ENCODE data around the gene VIPAS39. TPM values are rescaled to one million over a fixed set of nuclear protein-coding genes. Genes with fewer than 3 reads are reported as not detected.

VIPAS39 gene
- total RNA-seq, 4 donors from 2014 or later, result 17.1 to 24.9 (median 19.7) TPM

DNA sequence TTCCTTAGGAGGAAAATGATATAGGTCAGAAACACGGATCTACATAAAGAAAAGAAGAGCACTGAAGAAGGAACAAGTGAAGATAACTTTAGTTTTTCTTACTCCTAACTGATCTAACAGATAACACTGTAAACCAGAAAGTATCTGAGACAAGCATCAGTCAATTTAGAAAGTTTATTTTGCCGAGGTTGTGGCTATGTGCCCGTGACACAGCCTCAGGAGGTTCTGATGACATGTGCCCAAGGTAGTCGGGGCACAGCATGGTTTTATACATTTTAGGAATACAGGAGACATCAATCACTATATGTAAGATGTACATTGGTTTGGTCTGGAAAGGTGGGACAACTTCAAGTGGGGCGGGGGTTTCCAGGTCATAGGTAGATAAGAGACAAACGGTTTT lies 57.2 kb downstream of the VIPAS39 start:
- H3K27me3 ChIP-seq, result no peaks in the 10 kb centered on the region
- no peaks in the 10 kb centered on the region for H3K4me1 ChIP-seq
- no peak for DNase-seq
- no peaks in the 10 kb centered on the region for H3K36me3 ChIP-seq
- H3K9me3 ChIP-seq, result no peaks in the 10 kb centered on the region
- WGBS, 2 donors, result 63 to 70% methylated on average over 6 of the region's 6 CpGs
- H3K4me3 ChIP-seq (replicated peaks in 1 of 3), result no peak overlapping the region
- intact Hi-C loops (cut with DNase I), result no loop called here
- TF ChIP-seq POLR2A (IDR thresholded peaks at IDR 0.05), result no peak
- TF ChIP-seq, protein P1, sequence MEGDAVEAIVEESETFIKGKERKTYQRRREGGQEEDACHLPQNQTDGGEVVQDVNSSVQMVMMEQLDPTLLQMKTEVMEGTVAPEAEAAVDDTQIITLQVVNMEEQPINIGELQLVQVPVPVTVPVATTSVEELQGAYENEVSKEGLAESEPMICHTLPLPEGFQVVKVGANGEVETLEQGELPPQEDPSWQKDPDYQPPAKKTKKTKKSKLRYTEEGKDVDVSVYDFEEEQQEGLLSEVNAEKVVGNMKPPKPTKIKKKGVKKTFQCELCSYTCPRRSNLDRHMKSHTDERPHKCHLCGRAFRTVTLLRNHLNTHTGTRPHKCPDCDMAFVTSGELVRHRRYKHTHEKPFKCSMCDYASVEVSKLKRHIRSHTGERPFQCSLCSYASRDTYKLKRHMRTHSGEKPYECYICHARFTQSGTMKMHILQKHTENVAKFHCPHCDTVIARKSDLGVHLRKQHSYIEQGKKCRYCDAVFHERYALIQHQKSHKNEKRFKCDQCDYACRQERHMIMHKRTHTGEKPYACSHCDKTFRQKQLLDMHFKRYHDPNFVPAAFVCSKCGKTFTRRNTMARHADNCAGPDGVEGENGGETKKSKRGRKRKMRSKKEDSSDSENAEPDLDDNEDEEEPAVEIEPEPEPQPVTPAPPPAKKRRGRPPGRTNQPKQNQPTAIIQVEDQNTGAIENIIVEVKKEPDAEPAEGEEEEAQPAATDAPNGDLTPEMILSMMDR (IDR thresholded peaks at IDR 0.05), result no peak
- no peak overlapping the region for H3K27ac ChIP-seq

DNA sequence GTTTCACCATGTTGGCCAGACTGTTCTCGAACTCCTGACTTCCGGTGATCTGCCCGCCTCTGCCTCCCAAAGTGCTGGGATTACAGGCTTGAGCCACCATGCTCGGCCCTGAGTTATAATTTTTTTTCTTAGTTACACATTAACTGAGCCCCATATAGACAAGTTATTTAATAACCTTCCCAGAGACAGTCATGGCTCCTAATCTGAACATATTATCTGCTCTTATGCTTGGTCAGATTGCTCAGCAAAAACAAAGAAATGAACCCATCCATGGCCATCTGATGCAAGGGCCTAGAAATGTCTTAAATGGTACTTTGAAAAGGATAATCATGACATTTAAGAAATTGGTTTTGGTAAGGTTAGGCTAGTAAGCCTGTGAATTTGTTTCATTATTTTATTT lies 67.2 kb downstream of the VIPAS39 start:
- TF ChIP-seq, protein P1 (IDR thresholded peaks at IDR 0.05), result no peak
- TF ChIP-seq POLR2A (IDR thresholded peaks at IDR 0.05), result no peak
- intact Hi-C loops (cut with DNase I), result no loop called here

DNA sequence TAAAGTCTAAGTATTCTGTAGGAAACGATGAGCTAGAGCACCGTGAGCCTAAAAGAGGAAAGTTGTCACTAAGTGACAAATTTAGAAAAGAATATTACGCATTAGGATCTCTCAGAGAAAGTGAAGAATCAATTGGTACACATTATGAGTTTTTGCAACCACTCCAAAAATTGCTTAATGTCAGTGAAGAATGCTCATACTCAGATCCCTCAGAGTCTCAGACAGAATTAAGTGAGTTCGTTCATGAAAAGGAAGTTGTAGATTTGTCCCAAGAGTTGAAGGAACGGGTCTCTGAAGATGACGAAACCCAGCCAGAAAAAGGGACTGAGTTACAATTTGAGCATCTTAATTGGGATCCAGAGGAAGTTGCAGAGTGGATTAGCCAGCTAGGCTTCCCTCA lies 78.7 kb downstream of the VIPAS39 start:
- WGBS, 2 donors, result 93 to 96% methylated on average over 6 of the region's 6 CpGs
- TF ChIP-seq POLR2A (IDR thresholded peaks at IDR 0.05), result no peak
- TF ChIP-seq, protein P1 (IDR thresholded peaks at IDR 0.05), result no peak
- intact Hi-C loops (cut with DNase I), result no loop called here
- Histone ChIP-seq H3K9me3 (no peaks in the 10 kb centered on the region), H3K27me3 (no peaks in the 10 kb centered on the region), H3K36me3 (no peaks in the 10 kb centered on the region), H3K27ac (no peak overlapping the region), H3K4me1 (peaks cover 0 to 14% of the 10 kb centered on the region in 2 donors), H3K4me3 (replicated peaks in 1 of 3) (no peak overlapping the region)
- DNase-seq, result no peak

More for the DNA sequence above, 67.2 kb downstream of the VIPAS39 start:
- H3K27ac ChIP-seq, result no peak overlapping the region
- H3K4me3 ChIP-seq (replicated peaks in 1 of 3), result no peak overlapping the region
- DNase-seq, result no peak
- no peaks in the 10 kb centered on the region for H3K9me3 ChIP-seq
- 96 to 98% methylated on average over 4 of the region's 4 CpGs for WGBS, 2 donors
- H3K4me1 ChIP-seq, result no peaks in the 10 kb centered on the region
- H3K27me3 ChIP-seq, result no peaks in the 10 kb centered on the region
- H3K36me3 ChIP-seq, result no peaks in the 10 kb centered on the region

DNA sequence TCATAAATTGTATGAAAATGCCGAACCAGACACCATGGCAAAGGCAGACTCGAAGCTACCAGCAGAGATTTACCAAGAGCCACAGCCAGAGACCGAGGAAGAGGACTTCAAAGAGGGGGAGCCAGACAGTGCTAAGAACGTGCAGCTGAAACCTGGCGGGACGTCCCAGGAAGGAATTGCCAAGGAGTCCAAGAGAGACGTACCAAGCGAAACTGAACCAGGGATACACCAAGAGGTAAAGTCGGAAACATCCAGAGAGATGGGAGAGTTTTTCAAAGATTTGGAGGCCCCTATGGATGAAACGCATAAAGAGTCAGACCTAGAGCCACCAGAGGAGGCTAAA lies 79.9 kb downstream of the VIPAS39 start:
- no peaks in the 10 kb centered on the region for H3K27me3 ChIP-seq
- H3K36me3 ChIP-seq, result no peaks in the 10 kb centered on the region
- TF ChIP-seq, protein P1 (IDR thresholded peaks at IDR 0.05), result no peak
- no peak for TF ChIP-seq POLR2A (IDR thresholded peaks at IDR 0.05)
- 14 to 17% methylated on average over 10 of the region's 10 CpGs for WGBS, 2 donors
- intact Hi-C loops (cut with DNase I), result no loop called here
- peak overlapping the region; percentile 43 to 81 (median 56) for H3K4me3 ChIP-seq (replicated peaks in 1 of 3)
- no peak for DNase-seq
- no peak overlapping the region for H3K27ac ChIP-seq
- no peaks in the 10 kb centered on the region for H3K9me3 ChIP-seq
- H3K4me1 ChIP-seq, result peaks cover under 1 to 22% of the 10 kb centered on the region in 2 donors

DNA sequence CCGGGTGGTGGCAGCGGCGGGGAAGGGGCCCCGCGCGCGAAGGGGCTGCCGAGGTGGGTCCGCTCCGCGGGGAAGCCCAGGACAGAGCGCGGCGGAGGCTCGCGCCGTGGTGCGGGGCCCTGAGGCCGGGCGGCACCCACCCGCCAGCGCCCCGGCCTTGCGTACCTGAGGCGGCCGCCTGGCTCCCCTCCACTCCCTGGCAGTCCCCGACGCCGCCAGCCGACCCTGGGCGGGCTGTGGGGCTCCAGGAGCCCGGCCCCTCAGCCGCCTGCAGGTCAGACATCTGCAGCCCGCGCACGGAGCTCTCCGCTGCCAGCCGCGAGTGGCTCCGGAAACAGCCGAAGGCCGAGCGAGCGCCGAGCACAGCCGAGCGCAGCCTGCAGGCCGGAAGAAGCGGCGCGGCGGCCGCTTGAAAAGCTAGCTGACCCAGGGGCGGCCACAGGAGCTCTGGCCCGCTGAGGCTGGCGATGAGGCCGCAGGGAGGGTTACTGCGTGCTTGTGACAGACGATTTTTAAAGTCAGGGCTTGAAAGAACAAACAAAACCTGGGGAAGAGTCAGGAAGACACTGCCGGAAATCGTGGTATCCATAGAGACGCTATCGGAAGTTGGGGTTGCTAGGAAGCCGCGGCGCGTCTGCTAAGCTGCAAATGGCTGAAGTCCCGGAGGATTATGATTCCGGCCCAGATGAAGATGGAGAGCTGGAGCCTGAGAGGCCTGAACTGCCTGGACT lies 80.5 kb downstream of the VIPAS39 start, which contains the start of the genes SAMD15 and TMED8:
TSS of gene SAMD15 (plus strand) at position 609 of the 731 bp plus-strand sequence. CDS start at position 649, 40 bp downstream.
TSS of gene TMED8 (minus strand) at position 324 of the 731 bp plus-strand sequence. CDS start at position 283, 41 bp downstream.
- Histone ChIP-seq H3K9me3 (no peaks in the 10 kb centered on the region), H3K27me3 (no peaks in the 10 kb centered on the region), H3K4me3 (replicated peaks in 1 of 3) (peak within 1 kb of the TSS; percentile 43 to 81 (median 56)), H3K36me3 (no peaks in the 10 kb centered on the region), H3K4me1 (peaks cover 6 to 27% of the 10 kb centered on the region in 2 donors), H3K27ac (peak within 1 kb of the TSS; percentile 61 to 90 (median 78))
- TF ChIP-seq, protein P1 (IDR thresholded peaks at IDR 0.05), result peak in 3 of 6 experiments; percentile 21 to 34 (median 32)
- TF ChIP-seq POLR2A (IDR thresholded peaks at IDR 0.05), result peak in 1 of 2 donors; percentile 81
- intact Hi-C loops (cut with DNase I), result no loop called here
- peak; percentile 84 to 87 for DNase-seq
- WGBS, 2 donors, result 0 to 2% methylated on average over 19 to 43 of the region's 69 CpGs

All from thyroid gland (tissue), 4 donors.